Stomach smooth muscle (tissue), 2 donors: ENCODE data around the gene IKZF2.

ENCODE experiments used
- H3K27ac ChIP-seq: one replicate; pipeline ENCODE4 v1.7.0; 2013; ENCODE audit warnings: mild to moderate bottlenecking, low read length, inconsistent platforms
- H3K27me3 ChIP-seq, 2 donors: one replicate each; pipeline ENCODE4 v1.7.0; 2013; ENCODE audit warnings: low read length in 2 of 2; ENCODE audit not compliant: insufficient read depth in 2 of 2, control insufficient read depth in 1 of 2
- H3K36me3 ChIP-seq, 2 donors: one replicate each; pipeline ENCODE4 v1.7.0; 2013; ENCODE audit warnings: low read length in 2 of 2; ENCODE audit not compliant: control insufficient read depth in 2 of 2, insufficient read depth in 2 of 2
- H3K4me1 ChIP-seq: one replicate; pipeline ENCODE4 v1.7.0; 2013; ENCODE audit warnings: low read length; ENCODE audit not compliant: control insufficient read depth, insufficient read depth
- H3K4me3 ChIP-seq, 2 donors: one replicate each; pipeline ENCODE4 v1.7.0; 2013; ENCODE audit warnings: low read length in 2 of 2
- H3K9ac ChIP-seq, 2 donors: one replicate each; pipeline ENCODE4 v1.7.0; 2013; ENCODE audit warnings: low read length in 2 of 2, mild to moderate bottlenecking in 1 of 2
- H3K9me3 ChIP-seq, 2 donors: one replicate each; pipeline ENCODE4 v1.7.0; 2013; ENCODE audit warnings: low read length in 2 of 2; ENCODE audit not compliant: control insufficient read depth in 2 of 2
- donor health status: healthy.
- donor health status: Pancreatic carcinoma.

The IKZF2 gene

DNA sequence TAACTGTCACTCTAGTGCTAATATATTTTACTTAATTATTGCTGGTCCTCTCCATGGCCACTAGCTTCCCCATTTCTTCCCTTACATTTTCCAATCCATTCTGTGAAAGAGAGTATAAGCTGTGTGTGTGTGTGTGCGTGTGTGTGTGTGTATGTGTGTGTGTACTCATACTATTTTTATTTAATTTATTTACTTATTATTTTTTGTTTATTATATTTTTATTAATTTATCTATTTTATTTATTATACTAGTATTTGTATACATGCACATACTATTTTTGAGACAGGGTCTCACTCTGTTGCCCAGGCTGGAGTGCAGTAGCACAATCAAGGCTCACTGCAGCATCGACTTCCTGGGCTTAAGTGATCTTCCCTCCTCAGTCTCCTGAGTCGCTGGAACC, 59.6 kb downstream of the IKZF2 start:
- no peaks in the 10 kb centered on the region for H3K9me3 ChIP-seq
- no peak overlapping the region for H3K9ac ChIP-seq
- H3K27me3 ChIP-seq: no peaks in the 10 kb centered on the region
- no peaks in the 10 kb centered on the region for H3K4me1 ChIP-seq
- no peak overlapping the region for H3K27ac ChIP-seq
- no peaks in the 10 kb centered on the region for H3K36me3 ChIP-seq
- no peak overlapping the region for H3K4me3 ChIP-seq

DNA sequence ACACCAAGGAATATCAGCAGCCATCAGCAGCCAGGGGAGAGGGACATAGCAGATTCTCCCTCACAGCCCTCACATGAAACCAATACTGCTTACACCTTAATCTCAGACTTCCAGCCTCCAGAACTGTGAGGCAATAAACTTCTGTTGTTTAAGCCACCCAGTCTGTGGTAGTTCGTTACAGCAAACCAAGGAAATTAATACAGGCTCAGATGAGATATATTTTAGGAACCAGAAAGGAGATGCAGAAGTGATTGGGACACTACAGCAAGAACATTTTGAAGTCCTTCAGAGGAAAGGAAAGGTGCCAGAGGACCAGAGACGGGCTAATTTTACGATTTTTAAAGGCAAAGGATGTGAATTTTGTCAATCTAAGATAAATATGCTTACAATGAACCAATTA, 60.6 kb downstream of the IKZF2 start:
- Histone ChIP-seq H3K9ac (no peak overlapping the region), H3K36me3 (no peaks in the 10 kb centered on the region), H3K4me3 (no peak overlapping the region), H3K27ac (no peak overlapping the region), H3K27me3 (no peaks in the 10 kb centered on the region), H3K4me1 (no peaks in the 10 kb centered on the region), H3K9me3 (no peaks in the 10 kb centered on the region)

DNA sequence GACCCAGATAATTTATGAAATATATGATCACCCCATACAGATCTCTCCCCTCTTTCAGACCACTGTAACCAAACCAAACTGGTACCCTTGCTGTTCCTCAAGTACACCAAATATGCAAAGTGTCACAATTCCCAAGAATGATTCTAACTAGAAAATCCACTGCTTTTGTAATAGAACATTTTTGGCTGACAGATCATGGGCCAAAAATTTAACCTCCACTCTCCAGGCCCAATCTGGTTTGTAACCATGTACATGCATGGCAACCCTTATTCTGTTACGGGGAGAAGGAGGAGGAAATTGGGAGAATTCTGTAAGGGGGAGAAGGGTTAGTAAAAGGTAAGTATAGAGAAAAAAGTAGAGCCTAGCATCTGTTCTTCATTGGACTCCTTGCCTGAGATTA, 62.0 kb downstream of the IKZF2 start:
- Histone ChIP-seq H3K27me3 (no peaks in the 10 kb centered on the region), H3K9me3 (no peaks in the 10 kb centered on the region), H3K36me3 (no peaks in the 10 kb centered on the region), H3K9ac (no peak overlapping the region), H3K4me1 (no peaks in the 10 kb centered on the region), H3K4me3 (no peak overlapping the region), H3K27ac (no peak overlapping the region)

DNA sequence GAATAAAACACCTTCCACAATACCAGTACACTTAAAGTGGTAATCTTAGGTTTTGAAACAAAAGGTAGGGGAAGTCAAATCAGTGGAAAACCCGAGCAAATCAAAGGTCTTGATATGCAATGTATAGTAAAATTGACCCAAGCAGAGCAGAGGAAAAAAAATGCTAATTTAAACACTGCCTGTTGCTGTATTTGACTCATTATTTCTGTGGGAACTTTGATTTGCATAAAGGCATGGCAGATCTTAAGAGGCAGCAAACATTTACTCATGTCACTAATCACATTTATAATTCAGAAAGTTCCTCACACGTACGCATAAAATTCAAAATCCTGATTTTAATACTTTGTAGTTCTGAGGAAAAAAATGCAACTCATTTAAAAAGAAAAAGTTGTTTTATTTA, 64.4 kb downstream of the IKZF2 start:
- no peaks in the 10 kb centered on the region for H3K36me3 ChIP-seq
- H3K4me3 ChIP-seq: no peak overlapping the region
- no peaks in the 10 kb centered on the region for H3K4me1 ChIP-seq
- H3K27ac ChIP-seq: no peak overlapping the region
- H3K9me3 ChIP-seq: no peaks in the 10 kb centered on the region
- no peak overlapping the region for H3K9ac ChIP-seq
- H3K27me3 ChIP-seq: no peaks in the 10 kb centered on the region

DNA sequence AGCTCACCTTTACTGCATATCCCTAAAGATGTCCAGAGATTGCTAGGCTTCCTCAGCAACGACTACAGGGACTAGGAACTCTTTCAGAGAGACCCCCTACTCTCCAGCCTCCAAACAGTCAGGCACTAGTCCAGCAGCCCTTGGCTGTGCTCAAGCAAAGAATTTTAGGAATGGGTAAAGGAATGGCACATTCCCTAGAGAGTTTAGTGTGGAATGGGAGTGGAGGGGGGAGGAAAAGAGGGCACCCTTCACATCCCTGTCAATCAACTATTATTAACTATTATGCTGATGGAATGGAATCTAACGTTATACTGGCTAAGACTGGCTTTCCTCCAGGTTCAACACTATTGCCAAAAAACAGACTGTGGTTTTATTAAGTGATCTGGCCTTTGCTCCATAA, 64.8 kb downstream of the IKZF2 start:
- H3K27ac ChIP-seq: no peak overlapping the region
- no peaks in the 10 kb centered on the region for H3K4me1 ChIP-seq
- H3K9me3 ChIP-seq: no peaks in the 10 kb centered on the region
- no peak overlapping the region for H3K9ac ChIP-seq
- no peaks in the 10 kb centered on the region for H3K36me3 ChIP-seq
- H3K4me3 ChIP-seq: no peak overlapping the region
- no peaks in the 10 kb centered on the region for H3K27me3 ChIP-seq

DNA sequence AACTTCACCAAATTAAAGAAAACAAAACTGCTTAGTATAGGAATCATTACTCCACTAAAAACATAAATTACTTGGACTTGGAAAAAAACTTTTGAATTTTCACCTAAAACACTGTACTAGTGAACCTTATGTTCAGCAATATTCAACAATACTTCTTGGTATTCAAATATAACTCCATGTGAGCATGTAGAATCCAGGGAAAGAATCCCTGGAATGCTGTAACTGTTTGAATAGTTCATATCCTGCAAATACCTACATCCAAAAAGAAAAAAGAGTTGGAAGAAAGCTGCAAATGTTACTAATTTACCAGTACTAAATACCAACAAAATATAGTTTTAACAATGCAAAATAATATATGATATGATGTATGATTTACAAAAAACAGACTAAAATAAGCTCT, 65.4 kb downstream of the IKZF2 start:
- no peak overlapping the region for H3K27ac ChIP-seq
- no peaks in the 10 kb centered on the region for H3K36me3 ChIP-seq
- H3K9ac ChIP-seq: no peak overlapping the region
- H3K27me3 ChIP-seq: no peaks in the 10 kb centered on the region
- no peaks in the 10 kb centered on the region for H3K4me1 ChIP-seq
- H3K4me3 ChIP-seq: no peak overlapping the region
- no peaks in the 10 kb centered on the region for H3K9me3 ChIP-seq

DNA sequence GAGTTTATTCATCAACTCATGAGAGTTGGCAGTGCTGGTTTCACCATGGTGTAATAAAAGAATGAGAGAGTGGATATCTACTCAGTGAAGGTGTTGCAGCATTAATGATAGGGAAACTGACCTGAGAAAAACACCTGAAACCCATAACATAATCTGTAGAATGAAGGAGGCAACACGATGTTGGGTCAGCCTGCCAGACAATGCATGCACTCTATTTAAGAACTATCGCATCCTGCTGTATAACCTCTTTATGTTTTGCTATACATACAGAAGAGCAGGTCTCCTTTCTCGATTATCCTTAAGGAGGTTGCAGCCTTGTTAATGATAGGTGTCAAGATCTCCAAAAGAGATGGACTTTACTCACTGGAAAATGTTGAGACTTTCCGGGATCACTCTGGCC, 65.9 kb downstream of the IKZF2 start:
- H3K36me3 ChIP-seq: no peaks in the 10 kb centered on the region
- no peaks in the 10 kb centered on the region for H3K27me3 ChIP-seq
- H3K9me3 ChIP-seq: no peaks in the 10 kb centered on the region
- no peak overlapping the region for H3K27ac ChIP-seq
- no peak overlapping the region for H3K4me3 ChIP-seq
- H3K9ac ChIP-seq: no peak overlapping the region
- H3K4me1 ChIP-seq: no peaks in the 10 kb centered on the region

DNA sequence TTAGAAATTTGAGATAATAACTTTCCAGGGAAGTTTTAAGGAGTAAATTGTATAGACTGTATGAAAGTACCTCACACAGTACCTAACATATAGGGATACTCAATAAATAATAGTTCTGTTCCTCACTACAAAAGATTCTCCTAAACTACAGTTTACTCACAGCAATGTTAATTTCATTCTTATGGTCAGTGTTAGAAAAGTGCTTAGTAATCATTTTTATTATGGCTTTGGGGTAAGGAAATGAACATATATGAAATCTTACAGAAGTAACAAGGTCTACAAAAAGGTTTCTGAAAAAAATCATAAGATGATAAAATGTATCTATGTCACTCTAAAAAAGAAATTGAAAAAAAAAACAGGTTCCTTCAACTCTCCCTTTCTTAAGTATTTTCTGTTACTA, 67.2 kb downstream of the IKZF2 start:
- Histone ChIP-seq H3K4me3 (no peak overlapping the region), H3K36me3 (no peaks in the 10 kb centered on the region), H3K27ac (no peak overlapping the region), H3K9ac (no peak overlapping the region), H3K27me3 (no peaks in the 10 kb centered on the region), H3K4me1 (no peaks in the 10 kb centered on the region), H3K9me3 (no peaks in the 10 kb centered on the region)

DNA sequence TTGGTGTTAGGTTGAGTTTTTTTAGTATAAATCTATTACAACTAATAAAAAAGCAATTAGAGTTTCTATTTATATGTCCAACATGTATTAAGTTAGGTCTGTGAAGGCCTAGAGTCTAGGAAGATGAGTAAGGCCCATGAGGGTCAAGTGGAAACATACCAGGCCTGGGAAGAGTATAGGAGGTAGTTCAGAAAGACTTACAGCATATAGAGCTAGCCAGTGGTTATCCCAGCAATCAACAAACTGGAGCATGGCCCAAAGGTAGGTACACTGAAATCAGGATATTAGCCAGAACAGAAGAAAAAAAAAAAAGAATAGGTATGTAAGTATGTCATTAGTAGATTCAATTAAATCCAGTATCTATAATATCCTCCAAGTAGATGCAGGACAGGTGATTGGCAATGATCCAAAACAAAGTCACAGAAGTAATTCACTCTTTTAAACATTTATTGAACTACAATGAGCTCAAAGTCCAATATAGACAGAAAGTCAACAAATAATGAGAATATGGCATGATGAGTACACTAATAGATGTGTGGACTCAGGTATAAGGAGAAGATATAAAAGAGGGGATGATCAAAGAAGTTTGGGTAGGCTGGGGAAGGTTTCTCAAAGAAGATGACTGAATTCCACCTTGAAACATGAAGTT, 70.3 kb downstream of the IKZF2 start:
- H3K9ac ChIP-seq: no peak overlapping the region
- no peaks in the 10 kb centered on the region for H3K27me3 ChIP-seq
- H3K4me3 ChIP-seq: no peak overlapping the region
- no peak overlapping the region for H3K27ac ChIP-seq
- no peaks in the 10 kb centered on the region for H3K4me1 ChIP-seq
- H3K9me3 ChIP-seq: no peaks in the 10 kb centered on the region
- H3K36me3 ChIP-seq: no peaks in the 10 kb centered on the region

DNA sequence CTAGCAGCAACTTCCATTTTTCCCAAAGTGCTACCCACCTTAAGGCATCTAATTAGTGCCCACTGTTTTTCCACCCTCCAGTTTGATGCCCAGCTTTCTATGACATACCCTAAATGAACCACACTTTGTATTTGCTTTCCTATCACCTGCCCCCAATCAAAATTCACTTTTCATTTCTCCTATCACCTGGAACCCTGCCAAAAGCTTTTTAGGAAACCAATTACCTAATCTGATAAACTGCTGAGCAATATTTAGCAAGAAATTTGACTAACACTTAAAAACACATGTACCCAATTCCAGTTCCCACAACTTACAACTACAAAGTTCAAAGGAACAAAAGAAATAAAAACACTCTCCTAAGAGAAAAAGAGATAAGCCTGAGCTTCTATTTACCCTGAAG, 71.7 kb downstream of the IKZF2 start:
- Histone ChIP-seq H3K36me3 (no peaks in the 10 kb centered on the region), H3K27ac (no peak overlapping the region), H3K9ac (no peak overlapping the region), H3K4me3 (no peak overlapping the region), H3K27me3 (no peaks in the 10 kb centered on the region), H3K4me1 (no peaks in the 10 kb centered on the region), H3K9me3 (no peaks in the 10 kb centered on the region)

DNA sequence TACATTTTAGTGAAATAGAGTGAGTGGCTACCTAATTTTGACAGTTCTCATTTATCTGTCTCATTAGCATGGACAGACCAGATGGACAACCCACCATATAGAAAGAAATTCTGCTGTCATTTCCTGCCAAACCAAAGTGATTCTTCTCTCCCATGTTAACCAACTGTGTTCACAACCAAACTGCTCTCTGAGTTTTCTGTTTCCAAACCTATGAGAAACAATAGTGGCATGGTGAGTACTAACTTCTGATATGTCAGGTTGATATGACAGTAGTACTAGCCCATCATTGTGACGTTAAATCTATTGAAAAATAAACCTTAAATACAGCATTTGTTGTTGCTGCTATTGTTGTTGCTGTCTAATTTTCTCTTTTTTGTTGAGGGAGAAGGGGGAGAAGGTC, 72.7 kb downstream of the IKZF2 start:
- Histone ChIP-seq H3K27ac (no peak overlapping the region), H3K9ac (no peak overlapping the region), H3K4me1 (no peaks in the 10 kb centered on the region), H3K4me3 (no peak overlapping the region), H3K36me3 (no peaks in the 10 kb centered on the region), H3K9me3 (no peaks in the 10 kb centered on the region), H3K27me3 (no peaks in the 10 kb centered on the region)
